HG03097 (cell line): ENCODE measurements around the gene PTGFRN.
"Not testable (repeated sequence)": the region's sequence is repeated elsewhere in the genome, so short reads cannot be mapped to it uniquely, and the experiment has no call there.

Experiments used
- ATAC-seq: cut with Tn5 transposase; IDR thresholded peaks from one replicate; pipeline ENCODE4 v1.9.1; 2021; ENCODE audit not compliant: unreplicated experiment, low FRiP score

PTGFRN gene

GRCh38 chr1:116915086-116915661 is 5.5 kb downstream of the PTGFRN start:
- ATAC-seq, result no peak

DNA sequence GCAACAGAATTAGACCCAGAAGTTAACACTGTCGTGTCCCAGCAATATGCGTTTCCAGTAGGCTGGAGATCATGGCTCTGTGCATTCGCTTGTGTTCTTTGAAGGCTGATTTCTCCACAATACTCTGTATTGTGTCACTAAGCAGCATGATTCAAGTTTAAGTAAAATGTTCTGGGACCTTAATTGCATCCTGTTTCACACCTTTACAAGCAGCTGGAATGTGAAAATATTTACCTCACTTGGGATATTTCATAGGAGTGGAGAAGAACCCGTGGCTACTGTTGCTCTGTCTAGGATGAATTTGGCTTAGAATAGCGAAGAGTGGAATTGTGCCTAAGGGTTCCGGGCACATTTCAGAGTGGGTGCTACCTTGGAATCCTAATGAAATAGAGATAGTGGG is 6.3 kb downstream of the PTGFRN start:
- ATAC-seq, result no peak

- ATAC-seq, result no peak
Measured at GRCh38 chr1:116916533-116917445, 7.1 kb downstream of the PTGFRN start.

- ATAC-seq, result no peak
Measured at GRCh38 chr1:116918714-116919357, 9.1 kb downstream of the PTGFRN start.

DNA sequence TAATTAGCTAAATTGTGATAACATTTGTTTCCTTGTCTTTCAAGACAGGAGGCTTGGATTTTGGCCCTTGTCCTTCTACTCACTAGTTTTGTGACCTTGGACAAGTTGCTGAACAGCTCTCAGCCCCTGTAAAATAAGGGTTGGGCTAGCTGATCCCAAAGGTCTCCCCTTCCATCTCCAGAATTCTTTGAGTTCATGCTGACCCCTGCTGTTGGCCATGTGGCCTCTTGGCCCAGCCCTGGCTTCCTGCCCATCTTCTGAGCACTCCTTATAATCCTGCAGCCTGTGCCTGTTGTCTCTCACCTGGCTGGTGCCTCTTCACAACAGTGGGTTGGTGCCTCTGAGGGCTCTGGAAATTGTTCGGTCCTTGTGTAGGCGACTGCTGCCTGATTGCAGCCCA is 10.1 kb downstream of the PTGFRN start:
- no peak for ATAC-seq

GRCh38 chr1:116920211-116920610 is 10.5 kb downstream of the PTGFRN start:
- no peak for ATAC-seq

DNA sequence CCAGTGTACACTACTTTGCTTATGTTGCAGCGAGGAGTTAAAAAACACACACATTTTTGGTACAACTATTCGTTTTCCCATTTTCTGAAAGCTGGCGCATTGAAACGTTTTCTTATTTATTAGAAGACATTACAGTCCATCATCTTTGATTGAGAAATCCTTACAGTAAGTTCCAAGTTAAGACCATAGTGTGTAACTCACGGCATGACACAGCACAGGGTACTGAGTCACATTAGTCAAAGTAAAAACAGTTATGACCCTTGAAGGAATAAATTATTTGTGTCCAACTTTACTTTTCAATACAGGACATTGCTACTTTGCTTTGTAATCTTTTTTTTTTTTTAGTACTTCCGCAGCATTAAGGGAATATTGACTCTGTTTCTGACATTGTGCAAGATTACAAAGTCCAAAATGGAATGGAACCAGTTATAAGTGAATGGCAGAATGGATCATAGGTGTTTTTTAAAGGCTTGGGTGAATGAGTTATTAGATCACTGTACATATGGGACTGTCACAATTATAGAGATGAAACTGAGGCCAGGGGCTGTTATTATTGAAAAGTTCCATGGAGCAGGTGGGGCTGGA is 11.7 kb downstream of the PTGFRN start:
- no peak for ATAC-seq

DNA sequence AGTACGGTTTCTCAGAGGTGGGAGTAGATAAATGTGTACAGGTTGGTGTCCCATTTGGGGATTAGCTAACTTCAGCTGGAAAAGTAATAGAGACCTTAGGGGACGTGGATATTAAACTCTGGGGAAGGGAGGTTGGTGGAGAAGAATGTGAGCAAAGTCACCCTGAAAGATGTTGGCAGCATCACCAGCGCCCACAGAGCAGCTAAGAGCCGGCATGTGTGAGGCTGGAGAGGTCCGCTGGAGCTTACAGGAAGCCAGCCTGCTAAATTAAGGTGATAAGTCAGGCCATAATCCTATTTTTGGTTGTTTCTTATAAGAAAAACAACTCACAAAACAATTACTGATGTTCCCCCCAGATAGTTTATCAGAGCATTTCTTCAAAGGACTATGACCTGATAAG is 12.2 kb downstream of the PTGFRN start:
- no peak for ATAC-seq

GRCh38 chr1:116923421-116923820 is 13.7 kb downstream of the PTGFRN start:
- ATAC-seq, result no peak

DNA sequence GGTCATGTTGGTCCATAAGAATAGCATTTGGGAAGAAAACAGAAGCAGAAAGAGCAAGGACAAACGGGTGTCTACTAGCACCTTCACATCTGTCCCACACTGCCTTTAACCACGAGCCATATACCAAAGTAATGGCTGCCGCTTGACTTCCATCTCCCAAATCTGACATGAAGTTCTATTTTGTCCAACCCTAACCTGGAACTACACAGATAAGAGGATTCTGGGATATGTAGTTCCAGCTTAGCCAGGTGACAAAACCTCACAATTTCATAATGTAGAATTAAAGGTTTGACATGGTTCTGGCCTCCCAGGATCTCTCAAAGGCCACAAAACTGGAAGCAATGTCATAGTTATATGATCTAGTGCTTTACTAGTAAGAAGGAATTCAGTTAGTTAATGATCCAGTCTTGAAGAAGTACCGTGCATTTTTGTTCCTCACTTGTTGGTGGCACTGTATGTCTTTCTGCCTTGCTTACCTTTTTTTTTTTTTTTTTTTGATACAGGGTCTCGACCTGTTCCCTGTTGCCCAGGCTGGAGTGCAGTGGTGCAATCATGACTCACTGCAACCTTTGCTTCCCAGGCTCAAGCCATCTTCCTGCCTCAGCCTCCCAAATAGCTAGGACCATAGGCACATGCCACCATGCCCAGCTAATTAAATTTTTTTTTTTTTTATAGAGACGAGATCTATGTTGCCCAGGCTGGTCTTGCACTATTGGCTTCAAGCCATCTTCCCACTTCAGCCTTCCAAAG is 17.5 kb downstream of the PTGFRN start:
- ATAC-seq, result no peak

GRCh38 chr1:116929961-116930592 is 20.4 kb downstream of the PTGFRN start:
- no peak for ATAC-seq

GRCh38 chr1:116931016-116931918 is 21.6 kb downstream of the PTGFRN start:
- ATAC-seq, result no peak

DNA sequence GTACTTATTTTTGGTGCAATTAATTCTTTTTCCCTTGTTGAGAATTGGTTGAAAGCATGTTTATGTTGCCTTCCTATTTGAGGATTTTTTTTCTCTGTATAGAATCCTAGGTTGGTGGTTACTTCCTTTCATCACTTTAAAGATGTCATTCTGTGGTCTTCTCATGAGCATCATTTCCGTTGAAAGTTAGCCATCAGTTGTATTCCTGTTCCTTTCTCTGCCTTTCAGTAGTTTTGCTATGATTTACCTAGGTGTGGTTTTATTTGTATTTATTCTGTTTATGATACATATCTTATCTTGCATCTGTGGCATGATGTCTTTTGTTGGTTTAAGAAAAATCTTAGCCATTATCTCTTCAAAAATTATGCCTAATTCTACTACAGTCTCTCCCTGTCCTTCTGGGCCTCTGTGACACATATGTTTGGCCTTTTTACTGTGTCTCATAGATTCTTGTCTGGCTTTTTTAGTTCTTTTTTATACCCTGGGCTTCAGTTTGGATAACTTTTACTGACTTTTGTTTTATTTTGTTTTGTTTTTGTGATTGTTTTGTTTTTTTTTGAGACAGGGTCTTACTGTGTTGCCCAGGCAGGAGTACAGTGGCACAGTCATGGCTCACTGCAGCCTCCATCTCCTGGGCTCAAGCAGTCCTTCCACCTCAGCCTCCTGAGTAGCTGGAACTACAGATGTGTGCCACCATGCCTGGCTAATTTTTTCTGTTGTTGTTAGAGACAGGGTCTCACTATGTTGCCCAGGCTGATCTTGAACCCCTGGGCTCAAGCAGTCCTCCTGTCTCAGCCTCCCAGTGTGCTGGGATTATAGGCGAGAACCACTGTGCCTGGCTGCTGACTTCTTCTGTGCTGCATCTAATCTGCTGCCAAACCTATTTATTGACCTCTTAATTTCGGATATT is 24.1 kb downstream of the PTGFRN start:
- no peak for ATAC-seq

GRCh38 chr1:116934586-116935207 is 25.0 kb downstream of the PTGFRN start:
- ATAC-seq, result no peak

- ATAC-seq, result no peak
Measured at GRCh38 chr1:116938216-116938615, 28.5 kb downstream of the PTGFRN start.

- not testable (repeated sequence) for ATAC-seq
Measured at GRCh38 chr1:116939780-116940543, 30.2 kb downstream of the PTGFRN start.
